Neutrophil (primary cell): Measurements from ENCODE around the gene DPYD.

ENCODE experiments used
- H3K27ac ChIP-seq: fragments of 200-600 bp; sonication (generic); 2 replicates; pipeline ENCODE4 v1.5.1; 2016; ENCODE audit warnings: mild to moderate bottlenecking, moderate library complexity
- H3K27me3 ChIP-seq: fragments of 200-600 bp; sonication (generic); 2 replicates; pipeline ENCODE4 v1.6.0; 2016; ENCODE audit warnings: mild to moderate bottlenecking
- H3K36me3 ChIP-seq: fragments of 200-600 bp; sonication (generic); 2 replicates; pipeline ENCODE4 v1.5.1; 2017
- H3K4me1 ChIP-seq, 2 experiments: fragments of 200-600 bp in 1 of 2; sonication (generic) in 1 of 2; 1 replicate in 1 of 2; 2 replicates in 1 of 2; pipeline versions ENCODE4 v1.5.1 to v1.6.1; 2013 to 2016; ENCODE audit warnings: low read depth in 1 of 2, low read length in 1 of 2, mild to moderate bottlenecking in 1 of 2, moderate library complexity in 1 of 2; ENCODE audit not compliant: control insufficient read depth in 1 of 2, insufficient read depth in 1 of 2
- H3K4me3 ChIP-seq, 2 experiments: fragments of 200-600 bp in 1 of 2; sonication (generic) in 1 of 2; 1 replicate in 1 of 2; 2 replicates in 1 of 2; pipeline ENCODE4 v1.5.1; 2013 to 2016; ENCODE audit warnings: low read depth in 1 of 2, low read length in 1 of 2, mild to moderate bottlenecking in 1 of 2, moderate library complexity in 1 of 2
- H3K9me3 ChIP-seq: fragments of 200-600 bp; sonication (generic); 2 replicates; pipeline ENCODE4 v1.5.1; 2016
- CTCF ChIP-seq: fragments of 200-600 bp; sonication (generic); IDR thresholded peaks from 2 replicates; pipeline ENCODE4 v1.5.1; 2016; ENCODE audit warnings: antibody characterized with exemption

The DPYD gene

DNA sequence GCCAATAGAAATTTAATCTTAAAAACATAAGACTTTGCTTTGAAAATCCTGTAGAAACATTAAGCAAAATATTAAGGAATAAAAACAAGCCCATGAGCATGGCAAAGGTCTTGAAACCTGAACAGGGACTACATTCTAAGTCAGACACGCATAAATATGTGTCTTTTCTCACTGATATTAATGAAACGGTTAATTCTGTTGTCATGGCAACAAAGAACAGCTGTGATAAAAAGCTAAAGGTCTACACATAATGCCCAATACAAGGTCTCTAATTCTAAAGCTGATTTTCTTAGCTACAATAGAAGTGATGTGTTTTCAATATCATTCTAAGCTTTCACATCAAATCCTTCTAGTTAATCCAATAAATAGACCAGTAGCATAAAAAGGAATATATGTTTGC is 867.6 kb downstream of the DPYD start:
- no peaks in the 10 kb centered on the region for H3K4me1 ChIP-seq
- H3K36me3 ChIP-seq = no peaks in the 10 kb centered on the region
- no peak for TF ChIP-seq CTCF
- no peaks in the 10 kb centered on the region for H3K27me3 ChIP-seq
- H3K9me3 ChIP-seq = no peaks in the 10 kb centered on the region
- no peak overlapping the region for H3K4me3 ChIP-seq
- no peak overlapping the region for H3K27ac ChIP-seq

DNA sequence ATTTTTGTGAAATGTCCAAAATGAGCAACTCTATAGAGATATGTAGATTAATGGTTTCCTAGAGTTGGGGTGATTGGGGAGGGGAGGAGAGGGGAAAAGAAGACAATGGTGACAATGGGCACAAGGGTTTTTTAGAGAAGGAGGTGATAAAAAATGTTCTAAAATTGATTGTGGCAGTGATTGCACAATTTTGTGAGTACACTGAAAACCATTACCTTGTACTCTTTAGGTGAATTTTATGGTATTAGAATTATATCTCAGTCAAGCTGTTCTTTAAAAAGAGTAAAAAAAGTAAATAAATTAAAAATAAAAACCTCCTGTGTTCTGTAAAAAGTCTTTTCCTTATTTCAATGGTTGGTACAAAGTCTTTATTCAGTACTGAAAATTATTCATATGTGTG is 869.0 kb downstream of the DPYD start:
- no peaks in the 10 kb centered on the region for H3K36me3 ChIP-seq
- no peak overlapping the region for H3K4me3 ChIP-seq
- no peaks in the 10 kb centered on the region for H3K27me3 ChIP-seq
- H3K27ac ChIP-seq = no peak overlapping the region
- no peaks in the 10 kb centered on the region for H3K4me1 ChIP-seq
- no peak for TF ChIP-seq CTCF
- H3K9me3 ChIP-seq = no peaks in the 10 kb centered on the region

GRCh38 chr1:97050506-97050905 is 870.3 kb downstream of the DPYD start:
- H3K4me3 ChIP-seq = no peak overlapping the region
- no peaks in the 10 kb centered on the region for H3K36me3 ChIP-seq
- H3K9me3 ChIP-seq = no peaks in the 10 kb centered on the region
- H3K27ac ChIP-seq = no peak overlapping the region
- H3K4me1 ChIP-seq = no peaks in the 10 kb centered on the region
- TF ChIP-seq CTCF = no peak
- H3K27me3 ChIP-seq = no peaks in the 10 kb centered on the region

GRCh38 chr1:97047421-97047793 is 873.4 kb downstream of the DPYD start:
- Histone ChIP-seq H3K36me3 (no peaks in the 10 kb centered on the region), H3K9me3 (no peaks in the 10 kb centered on the region), H3K4me1 (no peaks in the 10 kb centered on the region), H3K4me3 (no peak overlapping the region), H3K27ac (no peak overlapping the region), H3K27me3 (no peaks in the 10 kb centered on the region)
- no peak for TF ChIP-seq CTCF

DNA sequence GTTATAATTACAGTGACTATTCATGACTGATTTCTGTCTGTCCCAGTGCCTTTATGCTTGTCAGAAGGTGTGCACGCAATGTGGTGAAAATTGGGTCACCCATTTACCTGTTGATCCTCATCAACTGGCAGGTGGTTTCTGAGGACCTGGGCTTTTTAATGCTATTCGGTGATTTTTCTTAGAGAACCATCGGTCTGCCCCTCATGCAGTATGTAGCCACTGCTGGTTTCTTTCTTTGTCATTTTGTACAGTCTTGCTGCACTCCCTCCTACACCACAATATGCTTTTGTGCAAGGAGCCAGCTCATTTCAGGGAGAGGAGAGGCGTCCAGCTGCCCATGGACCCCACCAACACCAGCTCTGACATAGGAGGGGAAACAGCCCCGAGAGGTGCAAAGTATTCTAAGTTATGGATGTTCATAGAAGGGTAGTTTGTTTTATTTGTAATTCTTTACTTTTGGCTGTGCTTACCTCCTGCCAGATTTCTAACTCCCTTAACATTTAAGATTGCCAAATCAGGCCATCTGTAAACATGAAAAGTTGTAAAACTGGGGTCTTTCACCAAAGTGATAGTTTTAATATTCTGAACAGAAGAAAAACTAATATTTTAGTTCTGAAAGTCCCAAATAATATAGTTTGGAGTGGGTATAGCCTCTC is 873.9 kb downstream of the DPYD start:
- H3K27me3 ChIP-seq = no peaks in the 10 kb centered on the region
- H3K9me3 ChIP-seq = no peaks in the 10 kb centered on the region
- no peak overlapping the region for H3K27ac ChIP-seq
- no peaks in the 10 kb centered on the region for H3K4me1 ChIP-seq
- H3K4me3 ChIP-seq = no peak overlapping the region
- no peak for TF ChIP-seq CTCF
- no peaks in the 10 kb centered on the region for H3K36me3 ChIP-seq
